Parathyroid adenoma (tissue), 2 donors: ENCODE measurements around the gene NEK4.
"Not testable (repeated sequence)": the region's sequence is repeated elsewhere in the genome, so short reads cannot be mapped to it uniquely, and the experiment has no call there.

Experiments
- H2AFZ ChIP-seq: fragments of 300-600 bp; sonication (generic); one replicate; pipeline ENCODE4 v1.7.0; 2017; ENCODE audit warnings: antibody characterized with exemption, mild to moderate bottlenecking
- H3K27ac ChIP-seq: fragments of 300-600 bp; sonication (generic); one replicate; pipeline ENCODE4 v1.7.0; 2017
- H3K27me3 ChIP-seq: fragments of 300-600 bp; sonication (generic); one replicate; pipeline ENCODE4 v1.7.0; 2017; ENCODE audit warnings: low read length; ENCODE audit not compliant: control insufficient read depth, insufficient read depth
- H3K36me3 ChIP-seq: fragments of 300-600 bp; sonication (generic); one replicate; pipeline ENCODE4 v1.7.0; 2017; ENCODE audit warnings: low read length; ENCODE audit not compliant: control insufficient read depth, insufficient read depth
- H3K4me1 ChIP-seq: fragments of 300-600 bp; sonication (generic); one replicate; pipeline ENCODE4 v1.7.0; 2017; ENCODE audit warnings: control low read depth
- H3K4me2 ChIP-seq: fragments of 300-600 bp; sonication (generic); one replicate; pipeline ENCODE4 v1.7.0; 2017; ENCODE audit warnings: low read length
- H3K4me3 ChIP-seq: fragments of 300-600 bp; sonication (generic); one replicate; pipeline ENCODE4 v1.7.0; 2017; ENCODE audit warnings: low read depth, low read length
- H3K79me2 ChIP-seq: fragments of 300-600 bp; sonication (generic); one replicate; pipeline ENCODE4 v1.7.0; 2017; ENCODE audit warnings: control low read depth
- H3K9ac ChIP-seq: fragments of 300-600 bp; sonication (generic); one replicate; pipeline ENCODE4 v1.7.0; 2017; ENCODE audit warnings: mild to moderate bottlenecking
- H3K9me3 ChIP-seq: fragments of 300-600 bp; sonication (generic); one replicate; pipeline ENCODE4 v1.7.0; 2017; ENCODE audit warnings: low read length; ENCODE audit not compliant: control insufficient read depth
- TF ChIP-seq, protein P1 (sequence below): fragments of 300-600 bp; sonication (generic); IDR thresholded peaks from one replicate; pipeline ENCODE4 v1.7.0; 2017; ENCODE audit warnings: antibody characterized with exemption, mild to moderate bottlenecking
- donor health status: primary hyperparathyroidism.

NEK4 gene

DNA sequence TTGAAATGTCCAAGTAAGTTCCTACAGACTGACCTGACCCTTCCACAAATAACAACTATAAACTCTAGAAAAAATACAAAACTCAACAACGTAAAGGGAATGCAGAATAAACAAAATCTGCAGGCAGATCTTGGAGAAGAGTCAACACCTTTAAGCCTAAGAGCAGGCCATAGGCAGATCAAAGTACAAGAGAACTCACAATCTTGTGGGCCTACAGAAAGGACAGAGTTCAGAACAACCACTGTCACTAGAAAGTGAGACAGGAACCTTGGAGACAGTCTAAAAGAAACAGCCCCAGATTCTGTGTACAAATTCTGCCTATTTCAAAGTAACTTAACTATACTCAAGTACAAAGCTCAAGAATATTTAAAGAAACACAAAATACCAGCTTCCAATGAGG is 31.0 kb downstream of the NEK4 start:
- Histone ChIP-seq H3K27me3 (no peaks in the 10 kb centered on the region), H3K4me2 (no peak overlapping the region), H3K4me1 (no peaks in the 10 kb centered on the region), H3K27ac (no peak overlapping the region), H3K36me3 (no peaks in the 10 kb centered on the region), H3K79me2 (no peaks in the 10 kb centered on the region), H3K4me3 (no peak overlapping the region), H3K9me3 (no peaks in the 10 kb centered on the region), H3K9ac (no peak overlapping the region), H2AFZ (no peak overlapping the region)
- TF ChIP-seq, protein P1, sequence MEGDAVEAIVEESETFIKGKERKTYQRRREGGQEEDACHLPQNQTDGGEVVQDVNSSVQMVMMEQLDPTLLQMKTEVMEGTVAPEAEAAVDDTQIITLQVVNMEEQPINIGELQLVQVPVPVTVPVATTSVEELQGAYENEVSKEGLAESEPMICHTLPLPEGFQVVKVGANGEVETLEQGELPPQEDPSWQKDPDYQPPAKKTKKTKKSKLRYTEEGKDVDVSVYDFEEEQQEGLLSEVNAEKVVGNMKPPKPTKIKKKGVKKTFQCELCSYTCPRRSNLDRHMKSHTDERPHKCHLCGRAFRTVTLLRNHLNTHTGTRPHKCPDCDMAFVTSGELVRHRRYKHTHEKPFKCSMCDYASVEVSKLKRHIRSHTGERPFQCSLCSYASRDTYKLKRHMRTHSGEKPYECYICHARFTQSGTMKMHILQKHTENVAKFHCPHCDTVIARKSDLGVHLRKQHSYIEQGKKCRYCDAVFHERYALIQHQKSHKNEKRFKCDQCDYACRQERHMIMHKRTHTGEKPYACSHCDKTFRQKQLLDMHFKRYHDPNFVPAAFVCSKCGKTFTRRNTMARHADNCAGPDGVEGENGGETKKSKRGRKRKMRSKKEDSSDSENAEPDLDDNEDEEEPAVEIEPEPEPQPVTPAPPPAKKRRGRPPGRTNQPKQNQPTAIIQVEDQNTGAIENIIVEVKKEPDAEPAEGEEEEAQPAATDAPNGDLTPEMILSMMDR: no peak

- Histone ChIP-seq H3K4me2 (no peak overlapping the region), H3K9me3 (no peaks in the 10 kb centered on the region), H3K27me3 (no peaks in the 10 kb centered on the region), H3K79me2 (no peaks in the 10 kb centered on the region), H2AFZ (no peak overlapping the region), H3K4me3 (no peak overlapping the region), H3K4me1 (no peaks in the 10 kb centered on the region), H3K36me3 (no peaks in the 10 kb centered on the region), H3K9ac (no peak overlapping the region), H3K27ac (no peak overlapping the region)
- TF ChIP-seq, protein P1: no peak
Observed at GRCh38 chr3:52733256-52733891, 37.4 kb downstream of the NEK4 start.

GRCh38 chr3:52731590-52731989 is 39.1 kb downstream of the NEK4 start:
- Histone ChIP-seq H3K4me2 (no peak overlapping the region), H3K36me3 (no peaks in the 10 kb centered on the region), H3K79me2 (peaks cover 2% of the 10 kb centered on the region), H3K27me3 (no peaks in the 10 kb centered on the region), H3K4me3 (no peak overlapping the region), H3K9ac (no peak overlapping the region), H2AFZ (no peak overlapping the region), H3K27ac (no peak overlapping the region), H3K9me3 (no peaks in the 10 kb centered on the region), H3K4me1 (no peaks in the 10 kb centered on the region)
- TF ChIP-seq, protein P1: no peak

GRCh38 chr3:52730681-52731080 is 40.1 kb downstream of the NEK4 start:
- no peaks in the 10 kb centered on the region for H3K4me1 ChIP-seq
- H3K27ac ChIP-seq: no peak overlapping the region
- no peak overlapping the region for H2AFZ ChIP-seq
- no peak overlapping the region for H3K4me3 ChIP-seq
- H3K27me3 ChIP-seq: no peaks in the 10 kb centered on the region
- no peaks in the 10 kb centered on the region for H3K36me3 ChIP-seq
- no peak overlapping the region for H3K9ac ChIP-seq
- TF ChIP-seq, protein P1: no peak
- H3K9me3 ChIP-seq: no peaks in the 10 kb centered on the region
- no peak overlapping the region for H3K4me2 ChIP-seq
- H3K79me2 ChIP-seq: peaks cover 2% of the 10 kb centered on the region

- not testable (repeated sequence) for H3K9me3 ChIP-seq, H3K4me3 ChIP-seq, H3K27me3 ChIP-seq, H3K36me3 ChIP-seq, H3K4me1 ChIP-seq, H3K9ac ChIP-seq, H3K4me2 ChIP-seq, H3K27ac ChIP-seq, H2AFZ ChIP-seq, H3K79me2 ChIP-seq
Observed at GRCh38 chr3:52728753-52729152, 42.0 kb downstream of the NEK4 start.
